Upper lobe of right lung (tissue), 1 donor: ENCODE data around the gene CFAP54. TPM values are rescaled to one million over a fixed set of nuclear protein-coding genes. Genes with fewer than 3 reads are reported as not detected.
"Not testable (repeated sequence)": the region's sequence is repeated elsewhere in the genome, so short reads cannot be mapped to it uniquely, and the experiment has no call there.

Experiments
- ATAC-seq: fragments of 200-7000 bp; cut with Tn5 transposase; one replicate; pipeline ENCODE4 v1.9.1; 2020; ENCODE audit warnings: mild to moderate bottlenecking, moderate library complexity
- DNase-seq: peaks from one replicate; pipeline ENCODE4 v3.0.0-alpha.2; 2020
- H3K27ac ChIP-seq: fragments of 200-600 bp; one replicate; pipeline ENCODE4 v1.8.0; 2022
- H3K27me3 ChIP-seq: fragments of 200-600 bp; one replicate; pipeline ENCODE4 v1.8.0; 2022; ENCODE audit warnings: mild to moderate bottlenecking
- H3K36me3 ChIP-seq: fragments of 200-600 bp; one replicate; pipeline ENCODE4 v1.8.0; 2022
- H3K4me1 ChIP-seq: fragments of 200-600 bp; one replicate; pipeline ENCODE4 v1.8.0; 2022
- H3K4me3 ChIP-seq: fragments of 200-600 bp; one replicate; pipeline ENCODE4 v1.8.0; 2022; ENCODE audit warnings: mild to moderate bottlenecking
- H3K9me3 ChIP-seq: fragments of 200-600 bp; one replicate; pipeline ENCODE4 v1.8.0; 2022
- CTCF ChIP-seq: fragments of 200-600 bp; IDR thresholded peaks from one replicate; pipeline ENCODE4 v1.8.0; 2022; ENCODE audit warnings: antibody characterized with exemption
- intact Hi-C: fragments of 100-400 bp; cut with DNase I; formaldehyde crosslinking; loops from one replicate; pipeline ENCODE4 v1.11.0; 2022
- total RNA-seq: library from RNA; stranded (reverse); fragmentation: NEBNext Ultra II Directional; extraction: Animal tissue kit (Norgen Biotek cat#: 25700); gene quantifications from one replicate; pipeline ENCODE4 v1.2.1, GENCODE V29; 2021
- donor health status: DM: no; HTN: yes; CAD: no; lungs with severe emphysema.

The CFAP54 gene
- total RNA-seq, 1 donor from 2014 or later = 0.75 TPM

GRCh38 chr12:96719660-96720362 lies 230.4 kb downstream of the CFAP54 start:
- H3K27me3 ChIP-seq = no peaks in the 10 kb centered on the region
- intact Hi-C loops = no loop called here
- peak; percentile 50 for ATAC-seq
- no peak for DNase-seq
- TF ChIP-seq CTCF = no peak
- H3K9me3 ChIP-seq = no peaks in the 10 kb centered on the region
- H3K27ac ChIP-seq = peak overlapping the region; percentile 4
- peak overlapping the region; percentile 40 for H3K4me3 ChIP-seq
- no peaks in the 10 kb centered on the region for H3K36me3 ChIP-seq
- H3K4me1 ChIP-seq = peaks cover 12% of the 10 kb centered on the region

GRCh38 chr12:96720363-96720705 lies 231.0 kb downstream of the CFAP54 start:
- Histone ChIP-seq H3K36me3 (no peaks in the 10 kb centered on the region), H3K27ac (peak overlapping the region; percentile 4), H3K27me3 (no peaks in the 10 kb centered on the region), H3K4me1 (peaks cover 12% of the 10 kb centered on the region), H3K9me3 (no peaks in the 10 kb centered on the region), H3K4me3 (peak overlapping the region; percentile 40)
- TF ChIP-seq CTCF = no peak
- intact Hi-C loops = no loop called here
- no peak for DNase-seq
- ATAC-seq = no peak

GRCh38 chr12:96729466-96729865 lies 240.1 kb downstream of the CFAP54 start:
- H3K27ac ChIP-seq, H3K4me3 ChIP-seq, intact Hi-C loops, H3K9me3 ChIP-seq, H3K4me1 ChIP-seq, H3K36me3 ChIP-seq, DNase-seq, H3K27me3 ChIP-seq, ATAC-seq: not testable (repeated sequence)

GRCh38 chr12:96729886-96730285 lies 240.5 kb downstream of the CFAP54 start:
- no peaks in the 10 kb centered on the region for H3K27me3 ChIP-seq
- DNase-seq (no peak), ATAC-seq (no peak)
- no peak for TF ChIP-seq CTCF
- no peak overlapping the region for H3K4me3 ChIP-seq
- H3K9me3 ChIP-seq = no peaks in the 10 kb centered on the region
- intact Hi-C loops = no loop called here
- no peak overlapping the region for H3K27ac ChIP-seq
- no peaks in the 10 kb centered on the region for H3K4me1 ChIP-seq
- no peaks in the 10 kb centered on the region for H3K36me3 ChIP-seq

GRCh38 chr12:96743606-96744005 lies 254.2 kb downstream of the CFAP54 start:
- ATAC-seq (no peak), DNase-seq (no peak)
- no peak overlapping the region for H3K4me3 ChIP-seq
- no peaks in the 10 kb centered on the region for H3K9me3 ChIP-seq
- no peak for TF ChIP-seq CTCF
- no peaks in the 10 kb centered on the region for H3K4me1 ChIP-seq
- no peak overlapping the region for H3K27ac ChIP-seq
- intact Hi-C loops = no loop called here
- no peaks in the 10 kb centered on the region for H3K27me3 ChIP-seq
- H3K36me3 ChIP-seq = no peaks in the 10 kb centered on the region

- no peak for DNase-seq
- Histone ChIP-seq H3K4me3 (no peak overlapping the region), H3K4me1 (no peaks in the 10 kb centered on the region), H3K36me3 (no peaks in the 10 kb centered on the region), H3K27me3 (no peaks in the 10 kb centered on the region), H3K9me3 (no peaks in the 10 kb centered on the region), H3K27ac (no peak overlapping the region)
- no peak for TF ChIP-seq CTCF
- intact Hi-C loops = no loop called here
- ATAC-seq = no peak
Measured at GRCh38 chr12:96749999-96750398, 260.6 kb downstream of the CFAP54 start.
